ENCODE measurements around the gene ASPHD1.
"Not testable (repeated sequence)": the region's sequence is repeated elsewhere in the genome, so short reads cannot be mapped to it uniquely, and the experiment has no call there.

The ASPHD1 gene

GRCh38 chr16:29900102-29900887 is at the start of gene ASPHD1:
ASPHD1 (plus strand) TSS chr16:29900488; CDS start chr16:29900972, 484 bp downstream.
- peak; percentile 91 for DNase-seq (ENCODE audit: low spot score)

DNA sequence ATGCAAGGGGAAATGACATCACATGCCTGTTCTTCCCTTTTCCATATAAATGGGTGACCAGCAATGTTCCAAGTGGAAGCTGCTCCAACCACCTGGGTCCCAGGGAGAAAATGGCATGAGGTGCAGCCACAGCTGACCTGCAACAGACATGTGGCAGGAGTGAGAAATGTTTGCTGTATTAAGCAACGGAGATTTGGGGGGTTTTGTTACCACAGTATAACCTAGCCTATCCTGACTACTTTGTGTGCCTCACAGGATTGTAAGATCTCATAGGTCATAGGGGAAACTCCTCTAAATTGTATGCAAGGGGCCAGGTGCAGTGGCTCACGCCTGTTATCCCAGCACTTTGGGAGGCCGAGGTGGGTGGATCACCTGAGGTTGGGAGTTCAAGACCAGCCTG is 49.3 kb upstream of the ASPHD1 start:
- DNase-seq (ENCODE audit: low spot score) = no peak

GRCh38 chr16:29852654-29853053 is 47.6 kb upstream of the ASPHD1 start:
- peak; percentile 76 for DNase-seq (ENCODE audit: low spot score)

- DNase-seq (ENCODE audit: low spot score) = no peak
Observed at GRCh38 chr16:29854520-29855100, 45.7 kb upstream of the ASPHD1 start.

GRCh38 chr16:29857133-29857760 is 43.0 kb upstream of the ASPHD1 start:
- peak; percentile 77 for DNase-seq (ENCODE audit: low spot score)

- no peak for DNase-seq (ENCODE audit: low spot score)
Observed at GRCh38 chr16:29858149-29858849, 42.0 kb upstream of the ASPHD1 start.

DNA sequence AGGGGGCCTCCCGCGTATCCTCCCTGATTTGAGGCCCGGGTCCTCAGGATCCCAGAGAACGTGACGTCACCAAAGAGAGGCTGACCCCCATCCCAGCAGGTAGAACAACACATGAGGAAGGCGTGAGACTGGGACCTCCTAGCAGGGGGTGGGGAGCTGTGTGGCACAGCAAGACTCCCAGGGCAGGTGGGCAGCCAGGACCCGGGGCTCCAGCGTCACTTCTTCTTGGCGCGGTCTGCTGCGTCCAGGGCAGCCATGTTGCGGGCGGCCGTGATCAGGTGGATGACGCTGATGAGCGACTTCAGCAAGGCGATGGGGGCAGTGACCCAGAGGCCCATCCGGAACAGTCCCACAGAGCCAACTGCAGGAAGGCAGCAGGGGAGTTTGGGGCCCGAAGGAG is 41.3 kb upstream of the ASPHD1 start:
- no peak for DNase-seq (ENCODE audit: low spot score)

- DNase-seq (ENCODE audit: low spot score) = no peak
Observed at GRCh38 chr16:29860218-29860617, 40.1 kb upstream of the ASPHD1 start.

DNA sequence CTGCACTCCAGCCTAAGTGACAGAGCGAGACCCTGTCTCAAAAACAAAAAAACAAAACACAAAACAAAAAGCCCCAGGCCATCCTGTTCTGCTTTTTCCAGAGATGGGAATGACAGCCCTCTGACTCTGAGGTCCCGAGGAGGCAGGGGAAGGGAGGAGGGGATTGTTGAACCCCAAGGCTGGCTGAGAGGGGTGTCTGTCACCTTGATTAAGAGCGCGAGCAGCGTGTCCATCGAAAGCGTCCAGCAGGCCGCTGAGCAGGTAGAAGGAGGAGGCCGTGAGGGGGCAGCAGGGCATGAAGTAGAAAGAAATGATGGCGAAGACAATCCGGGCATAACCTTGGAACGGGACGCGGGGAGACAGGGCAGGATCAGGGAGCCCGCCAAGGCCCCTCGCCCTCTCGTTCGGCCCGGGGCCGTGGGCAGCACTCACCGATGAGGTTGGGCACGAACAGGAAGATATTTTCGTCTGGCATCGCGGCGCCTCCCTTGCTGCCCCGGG is 37.9 kb upstream of the ASPHD1 start:
- DNase-seq (ENCODE audit: low spot score) = no peak

DNA sequence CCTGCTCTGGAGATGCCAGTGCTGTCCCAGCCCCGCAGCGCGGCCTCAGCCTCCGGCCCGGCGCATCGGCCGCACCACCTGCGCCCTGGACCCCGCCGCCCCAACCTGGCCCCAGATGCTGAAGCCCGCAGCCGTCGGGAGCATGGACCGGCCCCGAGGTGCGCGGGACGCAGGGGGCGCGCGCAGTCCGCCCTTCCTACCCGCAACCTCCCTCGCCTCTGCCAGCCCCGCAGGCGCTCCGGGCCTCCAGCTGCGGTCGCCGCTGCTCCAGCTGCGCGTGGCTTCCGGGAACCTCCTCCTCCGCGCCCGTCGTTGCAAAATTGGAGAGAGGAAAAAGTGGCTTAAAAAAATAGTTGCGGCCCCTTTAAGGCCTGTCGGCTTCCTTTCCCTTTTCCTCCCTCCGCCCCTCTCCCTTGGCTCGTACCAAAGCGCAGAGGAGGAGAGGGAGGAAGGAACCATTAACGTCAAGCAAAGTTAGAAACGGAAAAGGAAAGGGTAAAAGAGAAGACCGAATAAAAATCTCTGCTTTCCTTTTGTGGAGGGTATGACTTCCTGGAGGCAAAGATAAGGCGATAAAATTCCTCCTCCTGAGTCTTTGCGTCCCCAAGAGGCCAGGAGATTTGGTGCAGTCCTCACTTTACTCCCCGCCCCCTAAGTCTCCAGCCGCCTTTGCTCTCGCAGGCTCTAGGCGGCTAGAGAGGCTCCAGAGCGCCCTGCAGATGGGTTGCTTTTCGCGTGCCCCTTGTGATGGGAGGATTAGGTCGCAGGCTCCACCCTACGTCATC is 37.2 kb upstream of the ASPHD1 start, which contains the start of gene CDIPT:
Gene CDIPT, minus strand, starts transcription at position 343 of the 785 bp plus-strand sequence. CDS start 369 bp downstream, outside the sequence.
- peak; percentile 95 for DNase-seq (ENCODE audit: low spot score)

GRCh38 chr16:29863669-29863984 is 36.7 kb upstream of the ASPHD1 start:
- DNase-seq (ENCODE audit: low spot score) = no peak

GRCh38 chr16:29864205-29864604 is 36.1 kb upstream of the ASPHD1 start:
- no peak for DNase-seq (ENCODE audit: low spot score)

DNA sequence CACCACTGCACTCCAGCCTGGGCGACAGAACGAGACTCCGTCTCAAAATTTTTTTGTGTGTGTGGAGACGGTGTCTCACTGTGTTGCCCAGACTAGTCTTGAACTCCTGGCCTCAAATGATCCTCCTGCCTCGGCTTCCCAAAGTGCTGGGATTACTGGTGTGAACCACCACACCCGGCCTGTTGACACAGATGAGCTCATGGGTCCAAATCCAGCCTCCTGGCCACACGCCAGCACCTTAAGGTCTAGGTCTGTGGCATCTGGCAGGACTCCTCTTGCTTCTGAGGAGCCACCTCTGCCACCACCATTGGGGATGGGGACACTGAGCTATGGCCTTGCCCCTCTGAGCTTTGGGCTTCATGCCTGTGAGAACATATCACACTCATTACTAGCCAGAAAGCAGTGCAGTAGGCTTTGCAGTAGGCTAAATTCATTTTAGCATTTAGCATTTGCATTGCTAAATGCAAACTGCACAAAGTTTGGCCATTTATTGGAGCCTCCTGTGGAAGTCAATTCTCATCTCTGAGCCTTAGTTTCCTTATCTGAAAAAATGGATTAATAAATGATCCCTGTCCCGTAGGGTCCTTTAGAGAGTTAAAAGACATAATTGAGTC is 31.8 kb upstream of the ASPHD1 start:
- no peak for DNase-seq (ENCODE audit: low spot score)

DNA sequence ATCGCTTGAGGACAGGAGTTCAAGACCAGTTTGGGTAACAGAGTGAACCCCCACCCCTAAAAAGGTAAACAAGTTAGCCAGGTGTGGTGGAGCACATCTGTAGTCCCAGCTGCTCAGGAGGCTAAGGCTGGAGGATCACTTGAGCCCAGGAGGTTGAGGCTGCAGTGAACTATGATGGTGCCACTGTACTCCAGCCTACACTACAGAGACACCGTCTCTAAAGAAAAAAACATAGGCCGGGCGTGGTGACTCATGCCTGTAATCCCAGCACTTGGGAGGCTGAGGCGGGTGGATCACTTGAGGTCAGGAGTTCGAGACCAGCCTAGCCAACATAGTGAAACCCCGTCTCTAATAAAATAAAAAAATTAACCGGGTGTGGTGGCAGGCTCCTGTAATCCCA is 31.2 kb upstream of the ASPHD1 start:
- DNase-seq (ENCODE audit: low spot score) = not testable (repeated sequence)

- DNase-seq (ENCODE audit: low spot score) = no peak
Observed at GRCh38 chr16:29871822-29872546, 28.3 kb upstream of the ASPHD1 start.

DNA sequence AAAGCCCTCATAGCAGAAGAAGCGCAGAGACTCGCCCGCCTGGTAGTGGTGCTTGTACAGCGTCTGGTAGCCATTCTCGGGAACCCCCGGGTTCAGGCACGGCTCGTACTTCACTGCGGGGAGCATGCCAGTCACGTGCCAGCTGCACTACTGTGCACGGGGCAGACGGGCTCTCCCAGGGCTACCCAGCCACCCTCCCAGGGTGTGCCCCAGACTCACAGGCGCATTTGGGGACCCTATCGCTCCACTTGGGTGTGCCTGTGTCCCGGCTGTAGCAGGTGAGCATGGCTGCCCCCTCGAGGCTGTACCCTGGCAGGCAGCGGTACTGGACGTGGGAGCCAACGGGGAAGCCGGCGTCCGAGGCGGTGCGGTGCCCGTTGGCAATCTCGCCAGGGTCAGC is 27.0 kb upstream of the ASPHD1 start:
- no peak for DNase-seq (ENCODE audit: low spot score)

DNA sequence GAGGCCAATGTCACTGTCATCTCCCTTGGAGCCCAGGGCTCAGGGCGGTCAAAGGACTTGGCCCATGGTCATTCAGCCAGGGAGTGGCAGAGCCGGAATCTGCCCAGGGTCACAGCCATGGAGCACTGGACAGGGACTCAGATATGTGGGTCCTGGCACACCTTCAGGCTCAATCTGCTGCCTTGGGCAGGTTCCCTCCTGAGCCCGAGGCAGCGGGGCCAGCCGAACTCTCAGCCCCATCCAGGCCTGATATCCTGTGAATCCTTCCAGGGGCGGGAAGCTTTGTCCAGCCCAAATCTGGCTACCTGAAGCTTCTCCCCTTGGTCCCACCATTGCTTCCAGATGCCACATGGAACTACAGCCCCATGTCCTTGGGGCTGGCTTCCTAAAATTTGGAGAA is 25.1 kb upstream of the ASPHD1 start:
- no peak for DNase-seq (ENCODE audit: low spot score)

DNA sequence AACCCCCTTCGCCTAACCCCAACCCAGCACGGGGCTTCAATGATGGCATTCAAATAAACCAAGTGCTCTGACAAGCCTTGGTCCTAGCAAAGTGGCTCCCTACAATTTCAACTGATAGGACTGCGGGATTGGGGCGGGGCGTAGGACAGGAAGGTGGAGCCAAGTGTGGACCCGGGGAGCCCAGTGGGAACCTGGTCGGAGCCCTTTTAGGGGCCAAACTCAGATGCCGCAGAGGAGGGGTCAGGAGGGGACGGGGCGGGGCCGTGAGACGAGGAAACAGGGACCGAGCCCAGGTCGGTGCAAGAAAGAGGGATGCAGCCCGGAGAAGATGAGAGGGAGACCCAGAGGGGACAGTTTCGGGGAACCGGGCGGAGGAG is 24.1 kb upstream of the ASPHD1 start:
- no peak for DNase-seq (ENCODE audit: low spot score)

DNA sequence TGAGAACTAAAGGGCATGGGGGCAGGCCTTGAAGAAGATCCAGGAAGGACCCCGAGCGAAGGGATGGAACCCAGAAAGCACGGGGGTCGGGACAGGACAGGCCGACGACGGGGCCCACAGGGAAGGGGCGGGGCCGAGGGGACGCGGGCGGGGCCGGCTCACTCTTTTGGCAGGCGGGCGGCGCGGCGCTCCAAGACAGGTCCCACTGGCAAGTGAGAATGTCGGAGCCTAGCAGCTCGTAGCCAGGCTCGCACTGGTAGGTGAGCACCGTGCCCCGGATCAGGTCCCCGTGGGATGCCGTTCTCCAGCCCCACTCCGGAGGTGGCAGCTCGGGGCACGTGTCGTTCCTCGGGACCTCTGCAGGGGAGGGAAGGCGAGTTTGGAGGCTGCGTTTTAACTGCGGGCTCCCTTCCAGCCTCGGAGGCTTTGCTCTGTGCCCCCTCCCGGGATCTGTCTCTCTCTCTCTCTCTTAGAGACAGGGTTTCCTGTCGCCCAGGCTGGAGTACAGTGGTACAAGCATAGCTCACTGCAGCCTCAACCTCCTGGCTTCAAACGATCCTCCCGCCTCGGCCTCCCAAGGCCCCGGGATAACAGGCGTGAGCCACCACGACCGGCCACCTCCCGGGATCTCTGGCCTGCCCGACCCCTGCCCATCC is 23.6 kb upstream of the ASPHD1 start:
- peak; percentile 29 for DNase-seq (ENCODE audit: low spot score)
